Ramos (cell line): Measurements from ENCODE around the gene MAOB.

Experiments used
- in situ Hi-C: fragments of 300-500 bp; cut with MboI; formaldehyde crosslinking; loops from one replicate; pipeline ENCODE4 v1.14.3; 2022; ENCODE audit warnings: low sequenced_read_pairs; ENCODE audit not compliant: unreplicated experiment

Gene MAOB

DNA sequence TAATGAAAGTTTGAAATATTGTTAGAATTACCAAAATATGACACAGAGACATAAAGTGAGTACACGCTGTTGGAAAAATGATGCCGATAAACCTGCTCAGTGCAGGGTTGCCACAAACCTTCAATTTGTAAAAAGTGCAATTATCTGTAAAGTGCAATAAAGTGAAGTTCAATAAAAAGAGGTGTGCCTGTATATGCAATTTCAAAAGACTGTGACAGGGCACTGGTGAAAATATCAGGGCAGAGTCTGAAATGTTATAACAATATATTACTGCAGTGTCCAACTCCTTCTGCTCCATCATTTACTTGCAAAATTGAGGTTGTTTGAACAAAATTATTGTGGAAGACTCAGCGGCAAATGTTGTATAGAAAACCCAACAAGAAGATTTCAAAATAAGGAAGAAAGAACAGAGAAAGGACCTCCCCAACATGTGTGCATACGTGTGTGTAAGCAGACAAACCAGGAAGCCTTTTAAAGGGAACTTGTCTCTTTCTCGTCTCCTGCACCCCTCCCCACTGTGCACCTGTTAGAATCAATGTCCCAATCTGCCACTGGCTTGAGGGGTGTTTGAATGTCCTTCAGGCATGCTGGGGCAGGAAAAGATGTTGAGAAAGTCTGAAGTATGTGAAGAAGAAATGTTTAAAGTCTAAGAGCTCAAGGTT, 96.2 kb downstream of the MAOB start:
- in situ Hi-C loops = no loop called here

DNA sequence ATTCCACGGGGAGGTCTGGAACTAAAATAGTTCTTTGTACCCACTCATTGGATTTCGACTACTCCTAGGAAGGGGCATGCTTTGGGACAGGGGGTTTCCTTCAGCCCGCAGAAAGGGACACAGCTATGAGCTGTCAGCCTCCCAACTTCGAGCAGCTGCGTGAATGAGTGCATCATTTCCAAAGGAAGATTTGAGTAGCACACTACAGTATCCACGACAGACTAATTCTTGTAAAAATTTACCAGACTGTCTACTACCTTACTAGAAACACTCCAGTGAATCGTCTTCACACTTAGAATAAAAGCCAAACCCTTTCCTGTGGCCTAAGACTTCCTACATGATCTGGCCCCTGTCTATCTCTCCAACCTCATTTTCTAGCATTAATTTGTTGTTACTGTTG, 124.2 kb downstream of the MAOB start:
- in situ Hi-C loops = loop anchor here (10.0 kb wide), 1 partner anchor 193 kb away; no protein-coding TSS in a partner anchor

DNA sequence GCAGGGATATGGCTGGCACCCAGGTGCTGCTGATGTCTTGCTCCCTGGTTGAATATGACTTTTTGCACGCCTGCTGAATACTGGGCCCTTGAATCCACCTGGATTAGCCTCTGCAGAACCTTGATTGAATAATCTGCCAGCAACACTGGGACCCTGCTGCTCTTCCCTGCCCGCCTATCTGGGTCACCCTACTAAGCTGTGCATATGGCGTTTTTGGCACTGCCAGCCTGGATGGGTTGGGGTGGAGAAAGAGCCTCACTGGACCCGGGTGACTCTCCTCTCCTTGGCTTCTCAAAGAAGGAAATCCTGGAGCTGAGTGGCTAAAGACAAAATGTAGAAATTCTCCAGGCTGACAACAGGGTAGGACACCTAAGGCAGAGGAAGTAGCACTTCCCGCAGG, 126.2 kb downstream of the MAOB start:
- in situ Hi-C loops = loop anchor here (10.0 kb wide), 1 partner anchor 191 kb away; no protein-coding TSS in a partner anchor

DNA sequence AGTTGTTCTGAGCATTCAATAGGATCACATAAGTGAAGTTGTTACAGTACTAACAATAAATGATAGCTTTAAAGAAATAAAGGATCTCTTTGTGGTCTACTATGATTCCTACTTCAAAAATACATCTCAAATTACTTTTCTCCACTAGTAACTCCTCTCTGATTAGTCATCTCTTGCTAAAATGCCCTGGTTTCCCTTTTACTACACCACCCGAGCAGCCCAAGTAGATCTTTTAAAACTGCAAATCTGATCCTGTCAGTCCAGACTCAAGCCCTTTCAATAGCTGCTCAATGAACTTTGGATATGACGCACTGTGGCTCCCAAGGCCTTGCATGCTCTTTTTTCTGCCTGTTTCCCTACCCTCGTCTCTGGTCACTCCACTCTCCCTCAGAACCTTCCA, 128.6 kb downstream of the MAOB start:
- in situ Hi-C loops = loop anchor here (10.0 kb wide), 1 partner anchor 189 kb away; no protein-coding TSS in a partner anchor

DNA sequence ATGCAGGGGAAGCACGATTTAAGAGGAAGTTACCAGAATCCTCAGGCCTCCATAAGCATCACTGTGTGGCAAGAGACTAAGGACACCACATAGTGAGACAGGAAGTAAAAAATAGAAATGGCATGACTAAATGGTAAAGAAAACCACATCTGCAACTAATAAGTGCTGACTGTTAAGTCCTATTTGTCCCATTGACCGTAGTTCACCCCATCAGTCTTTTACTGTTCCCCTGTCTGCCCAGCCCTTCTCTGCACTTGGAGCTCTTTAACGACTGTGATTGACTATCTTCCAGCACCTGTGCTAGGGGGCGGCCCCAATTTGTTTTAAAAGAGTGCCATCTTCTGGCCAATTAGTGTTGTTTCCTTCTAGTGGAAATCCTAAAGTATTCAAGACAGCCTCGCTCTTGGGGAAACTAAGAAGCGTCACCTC, 132.0 kb downstream of the MAOB start:
- in situ Hi-C loops = loop anchor here (10.0 kb wide), 1 partner anchor 185 kb away; no protein-coding TSS in a partner anchor

DNA sequence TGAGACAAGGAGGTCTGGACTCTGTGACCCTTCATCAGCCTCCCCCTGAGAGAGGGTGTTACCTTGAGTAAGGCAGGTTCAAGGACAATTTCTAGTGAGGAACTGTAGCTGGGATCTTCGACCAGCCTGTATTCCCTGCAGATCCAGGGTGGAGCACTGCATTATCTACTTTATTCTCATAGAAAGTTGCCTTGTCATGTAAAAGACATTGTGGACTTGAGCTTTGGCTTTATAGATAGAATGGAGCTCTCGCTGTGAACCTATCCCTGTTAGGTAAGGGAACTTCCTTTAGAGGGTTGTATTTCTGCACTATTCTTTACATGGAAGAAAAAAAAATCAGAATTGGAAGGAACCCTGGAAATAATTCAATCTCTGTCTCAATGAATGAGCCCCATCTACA, 134.8 kb downstream of the MAOB start:
- in situ Hi-C loops = loop anchor here (25.0 kb wide), 1 partner anchor 1960 kb away; no protein-coding TSS in a partner anchor

DNA sequence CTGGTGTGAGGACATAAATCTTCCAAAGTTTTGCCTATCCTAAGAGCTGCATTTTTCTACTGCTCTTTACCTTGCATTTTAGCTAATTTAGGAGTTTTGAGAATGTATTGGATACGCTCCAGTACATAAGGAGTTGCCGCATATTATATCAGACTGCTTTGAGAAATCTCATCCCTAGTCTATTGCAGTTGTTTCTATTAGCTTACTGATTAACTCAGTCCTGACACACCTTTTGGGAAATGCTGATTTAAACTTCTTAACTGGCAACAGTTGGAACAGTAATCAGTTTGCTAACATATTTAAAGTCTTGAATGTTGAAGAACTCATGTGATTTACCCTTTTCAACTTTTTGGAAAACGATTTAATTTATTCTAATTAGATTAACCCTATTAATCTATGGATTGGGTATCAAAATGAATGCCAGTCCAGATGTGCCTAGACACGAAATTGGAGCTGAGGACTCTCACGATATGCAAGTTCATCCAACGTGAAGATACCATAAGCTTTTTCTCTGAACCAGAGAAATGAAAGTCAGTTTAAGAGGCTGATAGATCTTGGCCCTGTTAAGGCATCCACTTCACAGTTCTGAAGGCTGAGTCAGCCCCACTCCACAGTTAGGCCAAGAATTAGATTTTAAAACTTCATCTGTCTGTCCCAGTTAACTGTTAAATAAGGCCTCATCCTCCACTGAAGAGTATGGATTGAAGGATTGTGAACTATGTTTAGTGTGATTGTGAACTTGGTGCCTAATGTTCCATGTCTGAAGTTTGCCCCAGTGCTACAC, 136.1 kb downstream of the MAOB start:
- in situ Hi-C loops = loop anchor here (25.0 kb wide), 1 partner anchor 1959 kb away; no protein-coding TSS in a partner anchor

DNA sequence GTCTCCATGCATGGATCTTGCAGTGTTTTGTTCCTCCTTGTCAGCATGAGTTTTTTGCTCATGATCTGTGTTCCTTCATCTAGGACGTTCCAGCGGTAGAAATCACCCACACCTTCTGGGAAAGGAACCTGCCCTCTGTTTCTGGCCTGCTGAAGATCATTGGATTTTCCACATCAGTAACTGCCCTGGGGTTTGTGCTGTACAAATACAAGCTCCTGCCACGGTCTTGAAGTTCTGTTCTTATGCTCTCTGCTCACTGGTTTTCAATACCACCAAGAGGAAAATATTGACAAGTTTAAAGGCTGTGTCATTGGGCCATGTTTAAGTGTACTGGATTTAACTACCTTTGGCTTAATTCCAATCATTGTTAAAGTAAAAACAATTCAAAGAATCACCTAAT, 138.0 kb downstream of the MAOB start:
- in situ Hi-C loops = loop anchor here (25.0 kb wide), 1 partner anchor 1957 kb away; no protein-coding TSS in a partner anchor

DNA sequence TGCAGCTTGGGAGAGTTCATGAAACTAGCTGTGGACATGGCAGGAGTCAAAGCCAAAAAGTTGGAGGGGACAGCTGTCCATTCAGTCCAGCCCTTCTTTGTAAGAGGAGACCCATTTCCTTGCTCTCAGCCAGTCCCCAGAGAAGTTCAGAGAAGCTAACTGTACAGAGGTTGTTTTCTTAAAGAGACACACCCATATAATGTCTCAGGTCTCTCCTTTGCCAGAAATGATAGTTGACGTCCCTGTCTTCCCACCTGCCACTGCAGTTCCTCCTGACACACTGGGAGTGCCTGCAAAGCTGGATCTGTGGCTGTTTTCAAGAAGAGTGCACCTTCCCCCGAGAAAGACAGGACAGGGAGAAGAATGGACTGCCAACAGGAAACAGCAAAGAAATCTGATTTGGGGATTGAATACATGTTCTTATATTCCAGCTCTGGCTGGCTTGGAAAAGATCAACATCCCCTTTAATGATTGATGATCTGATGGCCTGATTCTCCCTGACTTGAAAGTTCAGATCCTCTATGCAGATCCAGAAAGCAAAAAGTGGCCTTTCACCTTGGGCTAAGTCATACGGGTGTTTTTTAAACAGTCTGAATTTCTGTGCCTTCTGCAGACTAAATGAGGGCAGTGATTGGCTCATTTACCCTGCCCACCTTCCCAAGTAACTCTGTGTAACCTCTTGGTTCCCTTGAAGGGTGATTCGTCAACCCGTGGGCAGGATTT, 139.0 kb downstream of the MAOB start:
- in situ Hi-C loops = loop anchor here (25.0 kb wide), 1 partner anchor 1956 kb away; no protein-coding TSS in a partner anchor

DNA sequence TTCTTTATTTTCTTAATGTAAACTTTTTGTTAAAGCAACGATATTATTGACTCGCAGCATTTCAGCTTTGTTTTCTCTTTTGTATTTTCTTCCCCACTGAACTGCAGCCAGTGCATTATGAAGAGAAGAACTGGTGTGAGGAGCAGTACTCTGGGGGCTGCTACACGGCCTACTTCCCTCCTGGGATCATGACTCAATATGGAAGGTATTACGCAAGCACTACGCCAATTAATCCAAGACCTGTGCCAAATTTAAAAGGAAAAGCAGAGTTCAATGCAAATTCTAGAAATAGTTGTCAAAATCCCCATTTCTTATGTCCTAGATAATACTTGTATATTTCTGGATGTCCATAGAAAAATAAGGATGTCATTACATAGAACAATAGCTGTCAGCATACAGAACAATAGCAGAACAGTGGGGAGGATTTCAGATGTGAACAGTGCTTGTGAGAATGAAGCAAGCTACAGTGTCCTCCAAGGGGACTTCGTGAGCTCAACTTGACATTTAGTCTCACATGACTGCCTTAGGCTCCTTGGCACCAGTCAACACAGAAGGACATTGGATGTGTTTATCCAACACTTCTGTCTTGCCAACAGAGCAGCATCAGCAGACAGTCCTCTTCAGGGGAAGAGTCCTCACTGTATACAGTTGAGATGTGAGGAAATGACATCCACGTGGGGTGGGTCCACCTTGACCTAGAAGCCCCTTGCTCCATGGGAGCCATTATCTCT, 140.2 kb downstream of the MAOB start:
- in situ Hi-C loops = loop anchor here (25.0 kb wide), 1 partner anchor 1955 kb away; no protein-coding TSS in a partner anchor

DNA sequence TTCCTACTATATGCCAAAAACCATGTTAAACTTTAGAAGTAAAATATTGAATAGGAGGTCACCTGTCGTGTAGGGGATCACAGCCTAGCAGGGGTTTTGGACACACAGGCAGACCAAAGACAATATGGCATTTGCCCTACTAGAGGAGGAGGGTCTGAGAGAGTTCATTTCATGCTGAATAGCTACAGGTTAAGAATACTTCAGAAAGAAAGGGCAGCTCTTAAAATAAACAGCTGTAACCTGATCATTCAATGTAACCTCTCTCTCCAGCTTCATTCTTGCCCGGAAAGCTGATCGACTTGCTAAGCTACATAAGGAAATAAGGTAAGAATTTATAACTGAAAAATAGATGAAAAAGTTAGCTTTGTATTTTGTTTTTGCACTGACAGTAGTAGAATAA, 146.3 kb downstream of the MAOB start:
- in situ Hi-C loops = loop anchor here (25.0 kb wide), 1 partner anchor 1949 kb away; no protein-coding TSS in a partner anchor

DNA sequence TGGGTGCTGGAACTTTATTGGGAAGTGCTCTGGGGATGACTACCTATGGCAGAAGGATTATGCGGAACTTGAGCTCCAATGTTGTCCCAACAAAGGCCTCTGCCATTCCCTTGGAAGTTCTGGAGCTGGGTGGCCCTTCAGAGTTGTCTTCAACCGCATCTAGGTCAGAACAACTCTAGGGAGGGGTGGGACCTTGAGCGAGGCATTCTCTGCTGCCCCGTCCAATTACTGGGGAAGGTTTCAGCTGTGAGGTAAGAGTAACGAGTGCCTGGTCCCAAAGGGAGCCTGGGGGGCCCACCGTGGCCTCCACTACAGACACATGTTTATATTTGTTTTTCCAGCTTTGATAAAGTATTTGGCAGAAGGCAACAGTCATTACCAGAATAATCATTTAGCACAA, 146.7 kb downstream of the MAOB start:
- in situ Hi-C loops = loop anchor here (25.0 kb wide), 1 partner anchor 1948 kb away; no protein-coding TSS in a partner anchor

DNA sequence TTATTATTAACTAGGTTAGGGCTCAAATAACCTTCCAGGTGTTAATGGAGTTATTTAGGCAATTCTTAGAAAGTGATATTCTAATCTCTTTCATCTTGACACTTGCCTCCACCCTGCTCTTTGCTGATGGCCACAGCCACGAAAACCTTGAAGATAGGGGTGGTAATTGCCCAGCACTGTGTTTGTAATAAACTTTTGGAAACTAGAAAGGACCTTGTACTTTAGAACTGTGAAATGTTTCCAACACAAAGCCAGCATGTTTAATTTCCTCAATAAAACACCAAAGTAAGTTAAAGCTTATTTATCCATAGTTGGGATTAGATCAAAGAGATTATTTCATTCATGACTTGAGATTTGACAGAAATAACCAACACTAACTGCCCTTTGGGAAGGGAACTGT, 147.8 kb downstream of the MAOB start:
- in situ Hi-C loops = loop anchor here (25.0 kb wide), 1 partner anchor 1947 kb away; no protein-coding TSS in a partner anchor

DNA sequence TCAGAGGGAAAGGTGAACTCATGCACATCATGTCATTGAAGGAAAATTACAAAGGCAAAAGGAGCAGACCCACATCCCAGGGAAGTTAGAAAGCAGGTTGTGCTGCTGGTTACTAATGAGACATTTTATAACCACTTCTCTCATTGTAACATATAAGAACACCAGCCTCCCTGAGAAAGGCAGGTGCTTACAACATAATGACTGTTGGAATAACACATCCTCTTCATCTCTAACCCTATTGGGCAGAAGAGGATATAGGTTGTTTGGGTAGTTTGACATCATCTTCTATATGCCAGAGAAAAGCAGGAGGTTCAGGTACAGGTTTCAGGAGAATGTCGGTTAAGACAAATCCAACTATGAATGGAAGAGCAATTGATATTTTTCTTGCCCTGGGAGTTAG, 148.6 kb downstream of the MAOB start:
- in situ Hi-C loops = loop anchor here (25.0 kb wide), 1 partner anchor 1946 kb away; no protein-coding TSS in a partner anchor

DNA sequence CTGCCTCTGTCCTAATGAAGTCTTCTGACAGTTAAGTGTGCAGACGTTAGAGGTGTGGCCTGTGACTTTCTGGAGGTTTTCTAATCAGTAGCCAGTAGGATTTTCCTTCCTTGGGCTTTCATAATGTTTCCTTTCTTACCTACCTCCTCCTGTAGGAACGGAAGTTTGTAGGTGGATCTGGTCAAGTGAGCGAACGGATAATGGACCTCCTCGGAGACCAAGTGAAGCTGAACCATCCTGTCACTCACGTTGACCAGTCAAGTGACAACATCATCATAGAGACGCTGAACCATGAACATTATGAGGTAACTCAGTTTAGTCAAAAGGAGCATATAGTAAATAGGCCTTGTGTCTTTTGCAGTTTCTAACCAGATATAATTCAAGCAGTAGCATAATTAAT, 151.2 kb downstream of the MAOB start:
- in situ Hi-C loops = loop anchor here (25.0 kb wide), 1 partner anchor 1944 kb away; no protein-coding TSS in a partner anchor

DNA sequence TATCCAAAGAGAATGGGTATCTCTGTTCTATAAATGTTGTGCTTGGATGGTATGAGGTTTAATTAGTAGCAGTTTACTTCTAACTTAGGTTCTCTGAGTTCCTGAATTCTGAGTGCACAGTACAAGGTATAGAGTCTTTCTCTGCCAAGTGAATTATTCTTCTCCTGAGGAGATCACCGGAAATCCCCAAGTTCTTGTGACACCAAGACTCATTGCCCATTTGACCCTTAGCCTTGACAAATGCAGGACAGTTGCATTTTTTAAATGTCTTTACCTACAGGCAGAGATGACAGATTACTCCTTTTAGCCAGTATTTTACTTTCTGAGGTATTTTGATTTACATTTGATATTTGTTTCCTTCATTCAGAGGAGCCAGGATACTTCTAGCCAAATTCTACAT, 153.3 kb downstream of the MAOB start:
- in situ Hi-C loops = loop anchor here (25.0 kb wide), 1 partner anchor 1942 kb away; no protein-coding TSS in a partner anchor

DNA sequence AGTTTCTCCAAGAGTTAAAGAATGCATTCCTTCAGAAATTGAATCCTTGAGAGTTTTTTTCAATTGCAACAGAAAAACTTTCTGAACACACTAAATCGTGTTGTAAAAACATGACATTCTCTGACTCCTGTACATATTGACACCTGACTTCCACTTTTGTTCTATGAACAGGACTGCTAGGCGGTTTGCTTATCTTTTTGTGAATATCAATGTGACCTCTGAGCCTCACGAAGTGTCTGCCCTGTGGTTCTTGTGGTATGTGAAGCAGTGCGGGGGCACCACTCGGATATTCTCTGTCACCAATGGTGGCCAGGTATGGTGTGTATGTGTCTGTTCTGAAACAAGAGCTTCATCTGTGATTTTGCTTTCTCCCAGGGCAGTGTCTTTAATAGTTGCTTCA, 154.2 kb downstream of the MAOB start:
- in situ Hi-C loops = loop anchor here (25.0 kb wide), 1 partner anchor 1941 kb away; no protein-coding TSS in a partner anchor

DNA sequence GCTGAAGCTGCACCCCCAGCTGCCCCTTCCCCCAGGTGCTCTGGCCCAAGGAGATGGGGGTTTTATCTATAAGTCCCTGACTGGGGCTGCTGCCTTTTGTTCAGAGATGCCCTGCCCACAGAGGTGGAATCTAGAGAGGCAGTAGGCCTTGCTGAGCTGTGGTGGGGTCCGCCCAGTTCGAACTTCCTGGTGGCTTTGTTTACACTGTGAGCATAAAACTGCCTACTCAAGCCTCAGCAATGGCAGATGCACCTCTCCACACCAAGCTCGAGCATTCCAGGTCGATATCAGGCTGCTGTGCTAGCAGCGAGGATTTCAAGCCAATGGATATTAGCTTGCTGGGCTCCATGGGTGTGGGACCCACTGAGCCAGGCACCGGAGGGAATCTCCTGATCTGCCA, 155.0 kb downstream of the MAOB start:
- in situ Hi-C loops = loop anchor here (25.0 kb wide), 1 partner anchor 1940 kb away; no protein-coding TSS in a partner anchor

DNA sequence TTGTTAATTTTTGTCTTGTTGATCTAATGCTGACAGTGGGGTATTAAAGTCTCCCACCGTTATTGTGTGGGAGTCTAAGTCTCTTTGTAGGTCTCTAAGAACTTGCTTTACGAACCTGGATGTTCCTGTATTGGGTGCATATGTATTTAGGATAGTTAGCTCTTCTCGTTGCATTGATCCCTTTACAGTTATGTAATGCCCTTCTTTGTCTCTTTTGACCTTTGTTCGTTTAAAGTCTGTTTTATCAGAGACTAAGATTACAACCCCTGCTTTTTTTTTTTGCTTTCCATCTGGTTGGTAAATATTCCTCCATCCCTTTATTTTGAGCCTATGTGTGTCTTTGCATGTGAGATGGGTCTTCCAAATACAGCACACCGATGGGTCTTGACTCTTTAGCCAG, 157.0 kb downstream of the MAOB start:
- in situ Hi-C loops = loop anchor here (25.0 kb wide), 1 partner anchor 1938 kb away; no protein-coding TSS in a partner anchor
